DLD1 (cell line): ENCODE data around the gene RPL27.

ENCODE experiments used
- in situ Hi-C: cut with HindIII; loops from 2 replicates; pipeline ENCODE4 v1.10.0; 2017; ENCODE audit warnings: low sequenced_read_pairs

RPL27 gene

GRCh38 chr17:43020789-43021740 lies 22.8 kb downstream of the RPL27 start:
- in situ Hi-C loops, result no loop called here

GRCh38 chr17:43021741-43022512 lies 23.7 kb downstream of the RPL27 start, which contains the start of gene VAT1:
TSS of gene VAT1 (minus strand) at chr17:43022385. CDS start at chr17:43022322, 63 bp downstream.
- in situ Hi-C loops, result no loop called here

- in situ Hi-C loops, result no loop called here
These were observed 26.4 kb downstream of the RPL27 start, which contains the start of gene RND2 for GRCh38 chr17:43024407-43025289. TSS of gene RND2 (plus strand) at chr17:43025231. CDS start at chr17:43025348, 117 bp downstream.

- in situ Hi-C loops, result no loop called here
These were observed 27.1 kb downstream of the RPL27 start for GRCh38 chr17:43025290-43025657.

GRCh38 chr17:43025766-43026537 lies 27.7 kb downstream of the RPL27 start:
- in situ Hi-C loops, result no loop called here

GRCh38 chr17:43026595-43026994 lies 28.4 kb downstream of the RPL27 start:
- in situ Hi-C loops, result no loop called here

GRCh38 chr17:43027091-43028032 lies 29.1 kb downstream of the RPL27 start:
- in situ Hi-C loops, result no loop called here

GRCh38 chr17:43028221-43028861 lies 30.1 kb downstream of the RPL27 start:
- in situ Hi-C loops, result no loop called here

- in situ Hi-C loops, result no loop called here
These were observed 32.0 kb downstream of the RPL27 start for GRCh38 chr17:43030137-43030767.

GRCh38 chr17:43031666-43032065 lies 33.4 kb downstream of the RPL27 start:
- in situ Hi-C loops, result no loop called here

- in situ Hi-C loops, result no loop called here
These were observed 36.0 kb downstream of the RPL27 start for GRCh38 chr17:43033948-43034881.

GRCh38 chr17:43034894-43035293 lies 36.7 kb downstream of the RPL27 start:
- in situ Hi-C loops, result no loop called here

- in situ Hi-C loops, result no loop called here
These were observed 41.4 kb downstream of the RPL27 start for GRCh38 chr17:43039646-43040045.

GRCh38 chr17:43040655-43041054 lies 42.4 kb downstream of the RPL27 start:
- in situ Hi-C loops, result no loop called here

- in situ Hi-C loops, result no loop called here
These were observed 43.9 kb downstream of the RPL27 start for GRCh38 chr17:43042025-43042628.

GRCh38 chr17:43043307-43043706 lies 45.1 kb downstream of the RPL27 start:
- in situ Hi-C loops, result no loop called here
